Measurements from ENCODE around the gene BRF1. TPM values are rescaled to one million over a fixed set of nuclear protein-coding genes. Genes with fewer than 3 reads are reported as not detected.

BRF1 gene
- total and polyA plus RNA-seq, 2 of the 8 experiments (the other 6 are each of a cell fraction or from before 2014, with no cell fraction given): 7.7 to 18.3 TPM

- Histone ChIP-seq H3K56ac (replicated peaks; ENCODE audit: insufficient read length, low read depth, low read length) (no peak overlapping the region), H2BK5ac (ENCODE audit: low read depth, low read length) (peak overlapping the region; percentile 14), H3K4me1 (replicated peaks in 1 of 4; ENCODE audit: control insufficient read depth in 3 of 4, insufficient read depth in 4 of 4, low read length in 3 of 4) (no peaks in the 10 kb centered on the region), H2AFZ (ENCODE audit: low read length) (no peak overlapping the region), H3K9ac (replicated peaks in 1 of 4; ENCODE audit: extremely low read depth in 1 of 4, low read depth in 3 of 4, low read length in 3 of 4) (no peak overlapping the region), H4K5ac (ENCODE audit: insufficient read length, low read depth, low read length) (no peak overlapping the region), H3K27me3 (replicated peaks in 1 of 4; ENCODE audit: control insufficient read depth in 3 of 4, extremely low read depth in 1 of 4, insufficient read depth in 3 of 4, low read length in 3 of 4) (no peaks in the 10 kb centered on the region; a peak in 1 of 7 replicates), H3K14ac (ENCODE audit: insufficient read length) (peak overlapping the region; percentile 88), H3K18ac (ENCODE audit: extremely low read depth, low read length) (no peak overlapping the region), H3K23me2 (ENCODE audit: low read depth, low read length) (peaks cover 3% of the 10 kb centered on the region; the same call in 1 of the 2 replicates), H2BK20ac (ENCODE audit: low read length) (no peak overlapping the region), H3K4me2 (ENCODE audit: insufficient read depth in 1 of 2, low read depth in 2 of 2, low read length in 2 of 2) (no peak overlapping the region), H3K4me3 (ENCODE audit: extremely low read depth in 1 of 4, insufficient read depth in 2 of 4, low read depth in 3 of 4, low read length in 4 of 4) (no peak overlapping the region), H3K23ac (ENCODE audit: insufficient read length) (no peak overlapping the region), H4K91ac (replicated peaks; ENCODE audit: insufficient read length, low read length) (no peak overlapping the region), H3K79me1 (ENCODE audit: low read depth, low read length) (peaks cover 4% of the 10 kb centered on the region; the same call in 1 of the 2 replicates), H2BK15ac (ENCODE audit: low read length) (no peak overlapping the region), H3K9me3 (ENCODE audit: insufficient read depth in 2 of 2, low read depth in 1 of 2, low read length in 1 of 2) (no peaks in the 10 kb centered on the region), H2BK12ac (ENCODE audit: low read depth, low read length) (peak overlapping the region; percentile 2; the same call in 1 of the 2 replicates), H4K20me1 (replicated peaks in 1 of 2; ENCODE audit: control insufficient read depth in 1 of 2, insufficient read depth in 2 of 2, low read length in 2 of 2) (peaks cover 0 to 17% of the 10 kb centered on the region in 2 experiments), H4K8ac (ENCODE audit: extremely low read depth, insufficient read depth, low read length) (no peak overlapping the region), H3K27ac (ENCODE audit: low read depth, low read length) (no peak overlapping the region), H3K36me3 (ENCODE audit: control insufficient read depth in 2 of 4, insufficient read depth in 4 of 4, low read length in 3 of 4) (no peaks in the 10 kb centered on the region; a peak in 1 of 8 replicates), H2AK5ac (ENCODE audit: low read depth, low read length) (no peak overlapping the region), H3K79me2 (ENCODE audit: control insufficient read depth in 1 of 2, insufficient read depth in 2 of 2, low read length in 2 of 2) (no peaks in the 10 kb centered on the region), H3K4ac (replicated peaks; ENCODE audit: insufficient read length, low read depth, low read length) (peak overlapping the region; percentile 85), H2BK120ac (replicated peaks; ENCODE audit: low read depth, low read length) (no peak overlapping the region)
- FAIRE-seq (no peak), DNase-seq (ENCODE audit: low read depth in 1 of 2, low spot score in 2 of 2) (no peak)
- POLR2A ChIA-PET (ENCODE audit: partially characterized antibody): no interaction called here
- WGBS, 2 experiments (ENCODE audit: extremely low coverage in 1 of 2, insufficient coverage in 1 of 2, insufficient read length in 1 of 2, insufficient replicate concordance in 2 of 2, low coverage in 1 of 2, low lambda C conversion rate in 2 of 2, missing lambda C conversion rate in 1 of 2): 51% methylated on average over 3 of the region's 3 CpGs; no CpG with 5 or more reads in 1 of the 2 experiments
- CTCF ChIA-PET (ENCODE audit: partially characterized antibody): no interaction called here
- TF ChIP-seq CBX5 (IDR thresholded peaks at IDR 0.05; ENCODE audit: low read depth, low read length) (no peak), EP300 (IDR thresholded peaks at IDR 0.05; ENCODE audit: borderline replicate concordance in 1 of 2, low read depth in 2 of 2, low read length in 2 of 2) (no peak), POLR2A (IDR thresholded peaks at IDR 0.05; ENCODE audit: control extremely low read depth in 1 of 2, low read depth in 2 of 2, low read length in 2 of 2) (no peak), TAF7 (optimal IDR thresholded peaks at IDR 0.05; ENCODE audit: borderline replicate concordance, low read depth, low read length) (no peak)
Observed at GRCh38 chr14:105215602-105216001, 85.2 kb downstream of the BRF1 start.
